ENCODE measurements around the gene HECW1.

HECW1 gene

DNA sequence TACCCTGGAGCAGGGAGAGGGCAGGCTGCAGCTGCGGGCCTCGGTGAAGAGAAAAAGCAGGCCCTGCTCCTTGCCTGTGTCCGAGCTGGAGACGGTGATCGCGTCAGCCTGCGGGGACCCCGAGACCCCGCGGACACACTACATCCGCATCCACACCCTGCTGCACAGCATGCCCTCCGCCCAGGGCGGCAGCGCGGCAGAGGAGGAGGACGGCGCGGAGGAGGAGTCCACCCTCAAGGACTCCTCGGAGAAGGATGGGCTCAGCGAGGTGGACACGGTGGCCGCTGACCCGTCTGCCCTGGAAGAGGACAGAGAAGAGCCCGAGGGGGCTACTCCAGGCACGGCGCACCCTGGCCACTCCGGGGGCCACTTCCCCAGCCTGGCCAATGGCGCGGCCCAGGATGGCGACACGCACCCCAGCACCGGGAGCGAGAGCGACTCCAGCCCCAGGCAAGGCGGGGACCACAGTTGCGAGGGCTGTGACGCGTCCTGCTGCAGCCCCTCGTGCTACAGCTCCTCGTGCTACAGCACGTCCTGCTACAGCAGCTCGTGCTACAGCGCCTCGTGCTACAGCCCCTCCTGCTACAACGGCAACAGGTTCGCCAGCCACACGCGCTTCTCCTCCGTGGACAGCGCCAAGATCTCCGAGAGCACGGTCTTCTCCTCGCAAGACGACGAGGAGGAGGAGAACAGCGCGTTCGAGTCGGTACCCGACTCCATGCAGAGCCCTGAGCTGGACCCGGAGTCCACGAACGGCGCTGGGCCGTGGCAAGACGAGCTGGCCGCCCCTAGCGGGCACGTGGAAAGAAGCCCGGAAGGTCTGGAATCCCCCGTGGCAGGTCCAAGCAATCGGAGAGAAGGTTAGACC, 332.5 kb downstream of the HECW1 start:
- no peak for DNase-seq

DNA sequence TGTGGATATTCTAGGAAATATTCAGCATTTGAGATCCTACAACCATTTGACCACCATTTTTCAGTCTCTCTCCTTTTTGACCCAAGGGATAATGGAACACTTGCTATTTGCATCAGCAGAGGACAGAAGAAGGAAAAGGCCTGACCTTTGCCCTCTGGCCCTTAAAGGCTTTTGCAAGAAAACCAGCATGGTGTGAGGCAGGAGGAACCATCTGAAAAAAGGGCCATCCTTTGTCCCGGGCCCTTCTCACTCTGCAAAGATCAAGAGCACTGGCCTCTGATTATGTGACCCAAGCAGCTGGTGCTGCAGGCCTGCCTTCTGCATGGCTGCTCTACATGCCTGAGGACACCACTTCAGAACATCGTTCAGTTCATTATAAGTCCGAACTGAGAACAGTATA, 337.1 kb downstream of the HECW1 start:
- DNase-seq: no peak

DNA sequence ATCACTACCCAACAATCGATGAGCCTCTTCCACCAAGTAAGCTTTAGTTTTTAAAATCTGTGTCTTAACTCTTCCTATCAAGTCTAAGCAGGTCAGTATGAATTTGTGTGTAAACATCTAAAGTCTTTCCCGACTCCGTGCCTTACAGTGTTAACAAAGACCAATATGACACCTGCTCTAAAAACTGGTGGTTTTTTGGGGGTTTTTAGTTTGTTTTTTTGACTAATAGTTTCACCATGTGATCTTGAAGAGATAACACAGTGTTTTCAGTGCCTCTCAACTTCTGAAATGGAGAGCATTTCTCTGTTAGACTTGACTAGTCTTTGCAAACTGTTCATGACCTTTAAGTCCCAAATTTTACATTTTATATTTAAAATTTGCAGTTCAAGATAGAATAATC, 338.4 kb downstream of the HECW1 start:
- no peak for DNase-seq

DNA sequence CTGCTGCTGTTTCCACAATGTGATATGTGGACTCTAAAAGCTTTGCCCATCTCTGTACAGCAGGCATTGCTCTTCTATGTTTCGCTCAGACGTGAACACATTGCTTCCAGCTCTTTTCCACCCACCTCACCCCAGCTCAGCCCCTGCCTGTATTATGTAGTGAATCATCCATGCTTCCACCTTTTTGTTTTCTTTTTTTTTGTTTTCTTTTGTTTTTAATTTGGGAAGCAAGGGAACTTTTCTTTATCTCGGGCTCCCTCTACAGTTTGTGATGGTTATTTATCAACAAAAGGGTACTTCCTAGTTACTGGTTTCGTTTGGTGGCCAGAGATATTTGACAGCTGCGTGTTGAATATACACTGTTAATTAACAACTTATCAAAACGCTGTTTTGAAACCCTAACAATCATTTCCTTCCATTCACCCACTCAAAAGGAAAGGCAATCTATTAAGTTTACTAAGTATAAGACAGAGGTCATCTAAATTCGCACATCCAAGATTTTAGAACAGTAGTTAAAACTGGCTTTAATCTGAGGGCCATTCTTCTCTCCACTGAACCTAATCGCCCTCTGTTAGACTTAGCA, 342.6 kb downstream of the HECW1 start:
- DNase-seq: peak; percentile 72 to 90

DNA sequence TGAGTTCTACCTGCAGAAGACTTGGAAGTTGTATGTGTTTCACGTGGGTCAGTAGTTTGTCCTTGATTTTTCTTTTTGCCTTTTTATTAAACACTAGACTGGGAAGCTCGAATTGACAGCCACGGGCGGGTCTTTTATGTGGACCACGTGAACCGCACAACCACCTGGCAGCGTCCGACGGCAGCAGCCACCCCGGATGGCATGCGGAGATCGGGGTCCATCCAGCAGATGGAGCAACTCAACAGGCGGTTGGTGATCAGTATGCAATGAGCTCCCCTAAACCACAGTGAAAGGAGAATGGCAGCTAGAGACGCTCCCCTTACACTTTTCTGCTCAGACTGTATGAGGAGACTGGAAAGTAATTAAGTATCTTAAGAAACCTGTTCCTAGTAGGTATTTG, 343.8 kb downstream of the HECW1 start:
- DNase-seq: peak; percentile 11 to 27

DNA sequence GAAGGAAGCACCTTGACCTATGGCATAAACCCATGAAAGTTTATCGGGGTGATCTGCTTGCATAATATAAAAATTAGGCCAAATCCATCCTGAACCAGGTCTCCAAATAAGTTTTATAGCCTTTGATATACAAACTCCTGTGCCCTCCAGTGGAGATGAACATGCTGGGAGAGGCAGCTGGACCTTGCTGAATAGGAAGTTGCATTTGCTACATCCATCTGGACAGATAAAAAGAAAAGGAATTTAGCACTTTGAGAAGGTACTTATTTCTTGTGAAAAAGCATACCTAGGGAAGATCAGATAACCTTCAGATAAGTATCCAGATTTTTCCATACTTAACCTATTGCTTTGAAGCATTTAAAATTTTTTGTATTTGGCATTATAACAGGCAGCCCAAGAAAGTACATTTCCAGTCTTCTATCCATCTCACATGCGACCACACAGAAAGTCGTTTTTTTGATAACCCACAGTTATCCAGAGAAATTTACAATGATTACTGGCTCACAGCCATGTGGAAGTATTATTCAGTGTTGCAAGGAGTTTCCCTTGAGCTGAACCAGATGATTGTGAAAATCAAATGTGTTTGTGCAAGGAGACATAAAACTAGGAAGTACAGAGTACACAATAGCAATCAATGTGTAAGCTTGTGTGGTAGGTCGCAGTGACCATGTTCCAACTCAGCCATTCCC, 346.0 kb downstream of the HECW1 start:
- DNase-seq: no peak

DNA sequence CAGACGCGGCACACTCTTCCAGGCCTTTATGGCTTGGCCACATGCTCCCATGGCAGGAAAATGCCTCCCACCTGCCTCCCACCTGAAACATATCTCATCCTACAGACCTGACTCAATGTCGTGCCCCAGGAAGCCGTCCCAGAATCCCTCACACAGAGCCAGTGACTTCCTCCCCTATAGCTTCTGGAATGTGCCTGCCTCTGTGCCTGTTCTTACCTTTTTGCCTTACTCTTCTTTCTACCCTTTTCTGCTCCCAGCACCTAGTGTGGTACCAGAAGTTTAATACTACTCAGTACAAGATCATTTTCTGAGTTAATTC, 346.5 kb downstream of the HECW1 start:
- DNase-seq: no peak

DNA sequence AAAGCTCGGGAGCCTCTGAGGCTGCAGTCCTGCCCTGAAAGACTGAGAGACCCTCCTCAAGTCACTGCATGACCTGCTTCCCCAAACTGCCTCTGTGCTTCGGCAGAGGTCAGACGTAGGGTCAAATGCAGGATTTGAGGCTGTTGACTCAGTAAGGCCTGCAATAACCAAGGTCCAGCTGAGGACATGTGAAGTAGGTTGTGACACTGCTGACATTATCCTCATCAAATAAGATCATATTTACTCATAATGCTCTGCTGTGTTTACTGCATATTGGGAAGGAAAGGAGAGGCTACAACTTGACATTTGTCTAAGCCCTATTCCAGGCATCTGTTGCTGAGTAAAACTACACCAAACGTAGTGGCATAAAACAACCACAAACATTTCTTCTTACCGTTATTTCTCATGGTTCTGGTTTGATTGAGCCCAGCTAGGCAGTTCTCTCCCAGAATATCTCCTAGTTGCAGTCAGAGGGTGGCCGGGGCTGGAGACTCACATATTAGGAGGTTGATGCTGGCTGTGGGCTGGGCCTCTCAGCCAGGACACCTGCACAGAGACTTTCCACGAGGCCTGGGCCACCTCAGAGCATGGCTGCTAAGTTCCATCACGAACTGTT, 348.4 kb downstream of the HECW1 start:
- DNase-seq: no peak

DNA sequence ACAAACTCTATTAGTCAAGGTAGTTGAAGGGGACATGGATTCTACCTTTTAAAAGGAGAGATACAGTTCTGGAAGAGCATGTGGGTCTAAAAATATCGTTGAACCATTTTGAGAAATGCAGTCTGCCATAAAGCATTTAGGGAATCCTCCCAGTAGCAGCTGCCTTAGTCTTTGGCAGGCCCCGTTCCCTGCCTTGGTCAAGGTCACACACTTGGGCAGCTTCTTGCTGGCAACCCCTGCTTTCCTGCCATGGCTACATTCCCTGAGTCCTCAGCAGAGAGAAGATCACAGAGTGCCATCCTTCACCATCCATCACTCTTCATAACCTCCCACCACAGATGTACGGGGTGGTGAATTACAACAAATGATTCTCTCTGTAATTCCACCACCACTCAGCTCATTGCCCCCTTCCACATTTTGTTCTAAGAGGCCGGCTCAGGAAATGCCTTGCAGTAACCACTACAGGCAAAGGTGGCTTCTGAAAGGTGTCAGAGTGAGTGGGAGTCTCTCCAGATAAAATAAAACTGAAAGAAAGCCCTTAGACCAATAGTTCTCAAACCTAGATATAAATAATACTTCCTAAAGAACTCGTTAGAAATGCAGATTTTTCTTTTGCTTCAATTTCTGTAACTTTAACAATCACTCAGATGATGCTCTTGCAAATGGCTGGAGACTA, 349.0 kb downstream of the HECW1 start:
- DNase-seq: no peak

DNA sequence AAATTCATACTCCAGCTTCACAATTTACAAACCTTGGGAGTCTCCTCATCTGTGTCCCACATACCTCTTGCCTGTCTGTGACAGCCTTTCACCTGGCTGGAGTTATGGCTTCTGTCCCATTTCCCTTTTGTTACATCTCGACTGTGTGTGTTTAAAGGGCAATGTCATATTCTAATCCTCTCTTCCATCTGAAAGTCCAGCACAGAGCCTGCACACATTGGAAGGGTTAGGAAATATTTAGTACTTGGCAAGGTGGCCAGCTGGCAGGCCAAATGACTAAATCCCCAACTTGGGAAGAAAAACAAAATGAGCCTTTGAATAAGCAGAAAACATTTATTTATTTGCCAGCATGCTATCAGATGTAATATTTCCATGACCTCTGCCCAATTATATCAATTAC, 350.4 kb downstream of the HECW1 start:
- DNase-seq: no peak

DNA sequence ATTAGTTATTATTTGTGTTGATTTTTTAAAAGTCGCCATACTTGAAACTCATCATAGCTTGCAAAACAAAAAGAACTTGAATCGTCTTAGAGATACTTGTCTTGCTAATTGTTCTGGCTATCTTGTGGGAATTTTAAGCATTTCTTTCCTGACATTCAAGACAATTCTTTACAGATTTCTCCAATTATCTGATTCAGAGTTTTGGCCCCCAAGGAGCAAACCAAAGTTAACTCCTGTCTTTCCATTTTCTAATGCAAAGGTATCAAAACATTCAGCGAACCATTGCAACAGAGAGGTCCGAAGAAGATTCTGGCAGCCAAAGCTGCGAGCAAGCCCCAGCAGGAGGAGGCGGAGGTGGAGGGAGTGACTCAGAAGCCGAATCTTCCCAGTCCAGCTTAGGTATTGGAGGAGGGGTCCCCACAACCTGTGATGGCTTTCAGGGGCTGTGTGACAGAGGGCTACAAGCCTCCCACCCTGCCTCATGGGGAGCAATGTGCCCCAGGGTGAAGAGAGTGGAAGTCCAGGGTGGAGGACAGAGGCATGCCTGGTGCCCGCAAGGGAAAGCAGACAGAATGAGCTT, 351.0 kb downstream of the HECW1 start:
- no peak for DNase-seq

DNA sequence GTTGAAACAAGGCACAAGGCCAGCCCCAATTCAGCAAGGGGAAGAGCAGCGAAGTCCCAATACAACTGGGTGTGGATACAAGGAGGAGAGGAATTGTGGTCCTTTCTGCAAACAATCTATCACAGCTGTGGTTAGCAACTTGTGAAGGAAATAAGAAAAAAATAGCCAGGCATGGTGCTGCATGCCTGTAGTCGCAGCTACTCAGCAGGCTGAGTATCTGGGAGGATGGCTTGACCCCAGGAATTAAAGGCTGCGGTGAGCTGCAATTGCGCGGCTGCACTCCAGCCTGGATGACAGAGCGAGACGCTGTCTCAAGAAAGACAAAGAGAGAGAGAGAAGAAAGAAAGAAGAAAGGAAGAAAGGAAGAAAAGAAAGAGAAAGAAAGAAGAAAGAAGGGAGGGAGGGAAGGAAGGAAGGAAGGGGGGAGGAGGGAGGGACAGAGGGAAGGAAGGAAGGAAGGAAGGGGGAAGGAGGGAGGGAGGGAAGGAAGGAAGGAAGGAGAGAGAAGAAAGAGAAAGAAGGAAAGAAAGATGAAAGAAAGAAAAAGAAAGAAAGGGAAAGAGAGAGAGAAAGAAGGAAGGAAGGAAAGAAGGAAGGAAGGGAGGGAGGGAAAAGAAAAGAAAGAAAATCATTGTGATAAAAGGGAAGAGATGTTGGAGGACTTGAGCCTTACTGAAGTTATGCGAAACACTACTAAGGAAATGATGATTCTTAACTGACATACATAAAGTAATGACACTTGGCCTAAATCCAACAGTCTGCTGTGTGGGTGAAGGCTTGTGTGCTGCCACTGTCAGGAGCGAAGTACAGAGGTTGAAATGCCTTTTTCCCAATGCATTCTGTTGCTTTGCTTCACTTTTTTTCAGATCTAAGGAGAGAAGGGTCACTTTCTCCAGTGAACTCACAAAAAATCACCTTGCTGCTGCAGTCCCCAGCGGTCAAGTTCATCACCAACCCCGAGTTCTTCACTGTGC, 353.4 kb downstream of the HECW1 start:
- peak in 1 of 2 experiments; percentile 4 for DNase-seq

DNA sequence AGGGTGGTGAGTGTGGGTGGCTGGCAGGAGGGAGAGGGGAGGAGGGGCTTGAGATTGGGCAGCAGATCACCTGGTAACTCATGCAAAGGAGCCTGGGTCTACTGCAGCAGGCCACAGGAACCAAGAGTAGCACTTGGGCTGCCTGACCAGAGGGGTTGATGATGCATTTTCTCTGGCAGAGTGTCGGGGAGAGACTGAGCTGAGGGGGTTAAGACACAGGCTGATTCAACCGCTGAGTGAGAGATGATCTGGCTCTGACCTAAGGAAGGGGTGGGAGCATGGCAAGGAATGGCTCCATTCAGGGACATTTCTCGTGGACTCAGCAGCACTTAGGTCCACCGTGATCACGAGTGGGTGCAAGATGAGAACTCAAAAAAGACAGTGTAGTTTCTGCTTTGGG, 355.0 kb downstream of the HECW1 start:
- DNase-seq: no peak

DNA sequence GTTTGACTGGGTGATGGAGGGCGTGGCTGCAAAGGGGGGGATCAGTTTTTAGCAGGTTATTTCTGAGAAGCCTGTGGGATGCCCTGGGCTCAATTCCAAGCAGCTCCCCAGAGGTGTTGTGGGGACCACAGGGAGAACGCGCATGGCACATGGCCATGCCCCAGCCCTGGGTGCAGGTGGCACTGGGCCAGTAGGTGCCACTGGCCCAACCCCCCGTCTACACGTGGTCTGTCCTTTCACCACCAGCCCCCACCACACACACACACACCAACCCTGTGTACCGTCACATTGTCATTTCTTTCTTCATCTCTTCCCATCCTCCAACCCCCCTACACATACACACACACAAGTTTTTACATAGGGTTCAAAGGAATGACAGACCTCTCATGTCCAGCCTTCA, 355.4 kb downstream of the HECW1 start:
- DNase-seq: no peak

DNA sequence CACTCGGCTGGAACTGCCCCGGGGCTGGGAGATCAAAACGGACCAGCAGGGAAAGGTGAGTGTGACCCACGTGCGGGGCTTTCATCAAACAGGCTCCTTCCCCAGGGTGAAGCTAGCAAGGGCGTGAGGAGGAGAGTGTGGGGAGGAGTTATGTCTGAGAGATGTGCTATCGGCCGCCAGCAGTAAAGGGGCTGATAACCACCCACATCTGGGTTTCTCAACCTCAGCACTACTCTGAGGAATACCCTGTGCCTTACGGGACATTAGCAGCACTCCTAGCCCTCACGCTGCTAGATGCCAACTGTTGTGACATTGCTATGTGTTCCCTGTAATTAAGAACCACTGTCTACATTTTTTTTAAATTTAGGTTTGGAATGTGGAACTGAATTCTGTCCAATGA, 356.6 kb downstream of the HECW1 start:
- DNase-seq: no peak

DNA sequence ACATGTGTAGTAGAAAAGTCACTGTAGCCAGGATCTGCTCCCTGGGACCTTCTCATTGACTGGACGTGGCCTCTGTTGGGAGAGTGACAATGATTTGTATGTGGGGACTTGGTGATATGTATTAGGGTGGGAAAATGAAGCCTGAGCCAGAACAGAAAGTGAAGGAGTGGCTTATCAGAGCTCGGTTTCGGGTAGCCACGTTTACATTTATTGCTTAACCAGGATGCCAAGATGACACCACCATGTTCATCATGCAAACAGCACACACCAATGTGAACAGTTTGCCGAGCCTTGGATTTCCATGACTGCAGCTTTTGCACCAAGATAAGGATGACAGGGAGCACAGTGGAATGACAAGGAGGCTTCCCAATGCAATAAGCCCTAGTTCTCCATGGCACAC, 357.7 kb downstream of the HECW1 start:
- DNase-seq: no peak

DNA sequence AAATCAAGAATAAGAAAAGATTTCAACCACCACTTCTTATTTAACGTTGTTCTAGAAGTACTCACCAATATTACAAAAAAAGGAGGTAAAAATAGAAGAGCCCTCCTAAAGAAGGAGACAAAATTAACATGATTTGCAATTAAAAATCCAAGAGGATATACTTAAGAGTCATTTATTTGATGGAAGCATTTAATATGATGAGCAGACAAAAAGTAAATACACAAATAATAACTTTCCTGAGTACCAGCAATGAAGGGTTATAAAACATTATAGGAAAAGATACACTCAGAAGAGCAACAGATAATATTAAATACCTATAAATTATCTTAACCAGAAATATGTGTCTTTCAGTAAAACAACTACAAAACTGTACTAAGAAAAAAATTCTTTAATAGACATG, 363.5 kb downstream of the HECW1 start:
- DNase-seq: no peak

DNA sequence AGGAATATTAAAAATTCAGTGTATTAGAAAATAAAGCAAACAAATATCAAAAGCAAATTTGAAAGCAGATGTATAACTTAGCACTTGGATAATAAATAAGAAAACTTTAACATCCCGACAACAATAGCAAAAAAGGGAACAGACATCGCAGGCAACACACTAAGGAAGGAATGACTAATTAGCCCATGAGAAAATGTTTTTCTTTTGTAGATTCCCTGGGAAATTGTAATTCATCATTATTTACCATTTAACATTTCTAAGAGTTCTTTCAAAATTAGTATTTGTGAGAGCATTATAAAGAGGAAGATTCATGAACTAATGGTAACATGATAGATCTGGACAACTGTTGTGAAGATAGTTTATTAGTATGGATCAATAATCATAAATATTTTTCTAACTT, 364.4 kb downstream of the HECW1 start:
- no peak for DNase-seq

DNA sequence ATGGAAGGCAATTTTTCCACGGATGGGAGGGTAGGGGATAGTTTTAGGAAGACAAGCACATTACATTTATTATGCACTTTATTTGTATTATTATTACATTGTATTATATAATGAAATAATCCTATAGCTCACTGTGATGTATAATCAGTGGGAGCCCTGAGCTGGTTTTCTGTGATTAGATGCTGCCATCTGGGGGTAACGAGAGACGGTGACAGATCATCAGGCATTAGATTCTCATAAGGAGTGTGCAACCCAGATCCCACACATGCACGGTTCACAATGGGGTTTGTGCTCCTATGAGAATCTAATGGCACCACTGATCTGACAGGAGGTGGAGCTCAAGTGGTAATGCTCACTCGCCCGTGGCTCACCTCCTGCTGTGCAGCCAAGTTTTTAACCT, 366.6 kb downstream of the HECW1 start:
- no peak for DNase-seq

DNA sequence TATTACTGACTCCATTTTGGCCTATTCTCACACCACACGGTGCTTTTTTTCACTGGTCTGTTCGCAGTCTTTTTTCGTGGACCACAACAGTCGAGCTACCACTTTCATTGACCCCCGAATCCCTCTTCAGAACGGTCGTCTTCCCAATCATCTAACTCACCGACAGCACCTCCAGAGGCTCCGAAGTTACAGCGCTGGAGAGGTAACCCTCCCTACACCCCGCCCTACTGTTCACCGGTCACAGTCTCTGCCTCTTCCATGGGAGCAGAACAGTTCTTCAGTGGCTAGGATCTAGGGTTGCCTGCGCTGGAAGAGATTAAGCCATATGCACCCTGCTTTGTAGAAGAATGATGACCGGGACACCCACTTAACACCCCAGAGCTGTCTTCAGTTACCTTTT, 367.1 kb downstream of the HECW1 start:
- DNase-seq: no peak

DNA sequence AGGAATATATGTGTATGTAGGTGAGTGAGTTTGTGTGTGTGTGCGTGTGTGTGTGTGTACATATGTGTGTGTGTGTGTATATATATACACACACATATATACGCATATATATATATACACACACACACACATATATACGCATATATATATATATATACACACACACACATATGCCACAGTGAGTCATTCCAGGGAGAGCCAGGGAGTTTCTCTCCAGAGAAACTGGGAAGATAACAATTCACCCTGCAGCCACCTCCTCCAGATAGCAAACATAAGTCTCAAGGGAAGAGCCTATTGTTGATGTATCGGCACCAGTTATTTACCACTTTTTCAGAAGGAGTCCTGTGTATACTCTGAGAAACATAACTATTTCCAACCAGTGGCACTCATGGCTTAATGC, 368.1 kb downstream of the HECW1 start:
- DNase-seq: no peak
